ENCODE measurements around the gene RNGTT. TPM values are rescaled to one million over a fixed set of nuclear protein-coding genes. Genes with fewer than 3 reads are reported as not detected.

Gene RNGTT
- total and polyA plus RNA-seq, 10 of the 15 experiments (the other 5 are each of a cell fraction or from before 2014, with no cell fraction given): 7.7 to 30.4 (median 22.2) TPM

DNA sequence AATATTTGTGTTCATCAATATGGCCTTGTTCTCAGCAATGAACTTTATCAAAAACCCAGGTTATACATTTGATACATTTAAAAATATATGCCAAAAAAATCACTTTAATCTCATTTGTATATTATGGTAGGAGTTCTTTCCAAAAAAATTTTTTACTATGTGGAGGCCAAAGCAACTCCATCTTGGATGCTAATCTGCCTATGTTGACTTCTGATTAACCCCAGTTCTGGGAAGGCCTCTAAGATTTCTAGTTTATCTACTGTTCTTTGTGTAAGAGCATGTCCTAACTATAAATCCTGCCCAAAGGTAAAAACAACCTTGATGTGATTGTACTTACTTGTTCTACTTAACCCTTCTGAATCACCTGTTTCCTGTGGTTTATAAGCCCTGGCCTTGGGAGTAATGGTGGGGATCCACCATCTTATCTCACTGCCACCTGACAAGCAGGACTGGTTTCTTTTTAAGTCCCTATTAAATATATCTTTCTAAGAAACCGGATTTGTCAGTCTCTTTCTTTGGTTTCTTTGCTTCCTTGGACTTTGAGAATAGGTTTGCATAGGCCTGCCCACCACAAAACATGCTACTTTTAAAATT lies 46.7 kb downstream of the RNGTT start:
- no peak overlapping the region for H3K4me2 ChIP-seq (ENCODE audit: control insufficient read depth, insufficient read depth)
- FAIRE-seq (no peak), ATAC-seq (peak; percentile 40; the same call in 1 of the 3 replicates), DNase-seq (ENCODE audit: low read depth, low spot score) (no peak)
- H3K9me3 ChIP-seq (replicated peaks; ENCODE audit: control insufficient read depth, insufficient read depth, low read length): peaks cover 5% of the 10 kb centered on the region
- no peak overlapping the region for H3K27ac ChIP-seq (ENCODE audit: control insufficient read depth, insufficient read depth)
- no peak overlapping the region for H3K4me3 ChIP-seq
- WGBS (ENCODE audit: insufficient coverage, insufficient replicate concordance, low lambda C conversion rate, missing lambda C conversion rate): 0% methylated on average over 1 of the region's 1 CpG
- no peaks in the 10 kb centered on the region for H3K4me1 ChIP-seq (ENCODE audit: control insufficient read depth, insufficient read depth, low read length)
- H4K20me1 ChIP-seq (ENCODE audit: control insufficient read depth, insufficient read depth): no peaks in the 10 kb centered on the region
- H3K79me2 ChIP-seq (ENCODE audit: control insufficient read depth, insufficient read depth, low read length): no peaks in the 10 kb centered on the region; the same call in none of the 2 replicates
- TF ChIP-seq, protein P1, sequence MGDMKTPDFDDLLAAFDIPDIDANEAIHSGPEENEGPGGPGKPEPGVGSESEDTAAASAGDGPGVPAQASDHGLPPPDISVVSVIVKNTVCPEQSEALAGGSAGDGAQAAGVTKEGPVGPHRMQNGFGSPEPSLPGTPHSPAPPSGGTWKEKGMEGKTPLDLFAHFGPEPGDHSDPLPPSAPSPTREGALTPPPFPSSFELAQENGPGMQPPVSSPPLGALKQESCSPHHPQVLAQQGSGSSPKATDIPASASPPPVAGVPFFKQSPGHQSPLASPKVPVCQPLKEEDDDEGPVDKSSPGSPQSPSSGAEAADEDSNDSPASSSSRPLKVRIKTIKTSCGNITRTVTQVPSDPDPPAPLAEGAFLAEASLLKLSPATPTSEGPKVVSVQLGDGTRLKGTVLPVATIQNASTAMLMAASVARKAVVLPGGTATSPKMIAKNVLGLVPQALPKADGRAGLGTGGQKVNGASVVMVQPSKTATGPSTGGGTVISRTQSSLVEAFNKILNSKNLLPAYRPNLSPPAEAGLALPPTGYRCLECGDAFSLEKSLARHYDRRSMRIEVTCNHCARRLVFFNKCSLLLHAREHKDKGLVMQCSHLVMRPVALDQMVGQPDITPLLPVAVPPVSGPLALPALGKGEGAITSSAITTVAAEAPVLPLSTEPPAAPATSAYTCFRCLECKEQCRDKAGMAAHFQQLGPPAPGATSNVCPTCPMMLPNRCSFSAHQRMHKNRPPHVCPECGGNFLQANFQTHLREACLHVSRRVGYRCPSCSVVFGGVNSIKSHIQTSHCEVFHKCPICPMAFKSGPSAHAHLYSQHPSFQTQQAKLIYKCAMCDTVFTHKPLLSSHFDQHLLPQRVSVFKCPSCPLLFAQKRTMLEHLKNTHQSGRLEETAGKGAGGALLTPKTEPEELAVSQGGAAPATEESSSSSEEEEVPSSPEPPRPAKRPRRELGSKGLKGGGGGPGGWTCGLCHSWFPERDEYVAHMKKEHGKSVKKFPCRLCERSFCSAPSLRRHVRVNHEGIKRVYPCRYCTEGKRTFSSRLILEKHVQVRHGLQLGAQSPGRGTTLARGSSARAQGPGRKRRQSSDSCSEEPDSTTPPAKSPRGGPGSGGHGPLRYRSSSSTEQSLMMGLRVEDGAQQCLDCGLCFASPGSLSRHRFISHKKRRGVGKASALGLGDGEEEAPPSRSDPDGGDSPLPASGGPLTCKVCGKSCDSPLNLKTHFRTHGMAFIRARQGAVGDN (IDR thresholded peaks at IDR 0.05): 0 out of 2 replicates have a peak, but pooled peaks have one; percentile 66
- TF ChIP-seq RUNX3 (IDR thresholded peaks at IDR 0.05; ENCODE audit: low read length) (peak; percentile 48), STAT3 (IDR thresholded peaks at IDR 0.05; ENCODE audit: low read depth, low read length) (no peak), YY1 (IDR thresholded peaks at IDR 0.05; ENCODE audit: low read depth, low read length) (0 out of 2 replicates have a peak, but pooled peaks have one; percentile 16), HDAC2 (IDR thresholded peaks at IDR 0.05) (no peak)
- TF ChIP-seq, protein P2, sequence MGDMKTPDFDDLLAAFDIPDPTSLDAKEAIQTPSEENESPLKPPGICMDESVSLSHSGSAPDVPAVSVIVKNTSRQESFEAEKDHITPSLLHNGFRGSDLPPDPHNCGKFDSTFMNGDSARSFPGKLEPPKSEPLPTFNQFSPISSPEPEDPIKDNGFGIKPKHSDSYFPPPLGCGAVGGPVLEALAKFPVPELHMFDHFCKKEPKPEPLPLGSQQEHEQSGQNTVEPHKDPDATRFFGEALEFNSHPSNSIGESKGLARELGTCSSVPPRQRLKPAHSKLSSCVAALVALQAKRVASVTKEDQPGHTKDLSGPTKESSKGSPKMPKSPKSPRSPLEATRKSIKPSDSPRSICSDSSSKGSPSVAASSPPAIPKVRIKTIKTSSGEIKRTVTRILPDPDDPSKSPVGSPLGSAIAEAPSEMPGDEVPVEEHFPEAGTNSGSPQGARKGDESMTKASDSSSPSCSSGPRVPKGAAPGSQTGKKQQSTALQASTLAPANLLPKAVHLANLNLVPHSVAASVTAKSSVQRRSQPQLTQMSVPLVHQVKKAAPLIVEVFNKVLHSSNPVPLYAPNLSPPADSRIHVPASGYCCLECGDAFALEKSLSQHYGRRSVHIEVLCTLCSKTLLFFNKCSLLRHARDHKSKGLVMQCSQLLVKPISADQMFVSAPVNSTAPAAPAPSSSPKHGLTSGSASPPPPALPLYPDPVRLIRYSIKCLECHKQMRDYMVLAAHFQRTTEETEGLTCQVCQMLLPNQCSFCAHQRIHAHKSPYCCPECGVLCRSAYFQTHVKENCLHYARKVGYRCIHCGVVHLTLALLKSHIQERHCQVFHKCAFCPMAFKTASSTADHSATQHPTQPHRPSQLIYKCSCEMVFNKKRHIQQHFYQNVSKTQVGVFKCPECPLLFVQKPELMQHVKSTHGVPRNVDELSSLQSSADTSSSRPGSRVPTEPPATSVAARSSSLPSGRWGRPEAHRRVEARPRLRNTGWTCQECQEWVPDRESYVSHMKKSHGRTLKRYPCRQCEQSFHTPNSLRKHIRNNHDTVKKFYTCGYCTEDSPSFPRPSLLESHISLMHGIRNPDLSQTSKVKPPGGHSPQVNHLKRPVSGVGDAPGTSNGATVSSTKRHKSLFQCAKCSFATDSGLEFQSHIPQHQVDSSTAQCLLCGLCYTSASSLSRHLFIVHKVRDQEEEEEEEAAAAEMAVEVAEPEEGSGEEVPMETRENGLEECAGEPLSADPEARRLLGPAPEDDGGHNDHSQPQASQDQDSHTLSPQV (IDR thresholded peaks at IDR 0.05): peak; percentile 75; the same call in 1 of the 2 replicates
- no peak overlapping the region for H3K9ac ChIP-seq (ENCODE audit: control insufficient read depth, insufficient read depth, low read length)
- H2AFZ ChIP-seq (ENCODE audit: control insufficient read depth, low read depth, low read length): no peak overlapping the region
- peaks cover 0 to 2% of the 10 kb centered on the region in 2 experiments; a peak in 2 of 4 replicates for H3K36me3 ChIP-seq (ENCODE audit: control insufficient read depth in 2 of 2, insufficient read depth in 2 of 2, low read length in 1 of 2)
- in situ Hi-C loops (cut with MboI) (no loop called here), intact Hi-C loops (cut with micrococcal nuclease; ENCODE audit: unreplicated experiment) (no loop called here)
- ChIA-PET CTCF (interaction anchor here (1.1 to 2.7 kb wide), 3 partner anchors 10 to 46 kb away, joined by 4 to 11 read pairs (median 10); partner anchors contain the start of gene RNGTT), POLR2A (no interaction called here), RAD21 (ENCODE audit: unreplicated experiment) (no interaction called here), SMC1A (ENCODE audit: uncharacterized antibody, unreplicated experiment) (interaction anchor here (0.9 to 3.4 kb wide), 2 partner anchors 10 to 23 kb away, joined by 3 to 13 read pairs; no protein-coding TSS in a partner anchor)
- no TSS peak for BruUV-seq (replicated peaks)
- H3K27me3 ChIP-seq (replicated peaks in 1 of 2; ENCODE audit: control insufficient read depth in 2 of 2, insufficient read depth in 2 of 2, low read length in 1 of 2): no peaks in the 10 kb centered on the region
